Hematopoietic multipotent progenitor cell treated with erythropoietin and hydrocortisone succinate and interleukin-3 and kit ligand, for 8 days (in vitro differentiated cells): ENCODE measurements around the gene YKT6.
A peak's percentile ranks its signal among the peaks of the same experiment; 100 is the strongest.
"Not testable (repeated sequence)": the region's sequence is repeated elsewhere in the genome, so short reads cannot be mapped to it uniquely, and the experiment has no call there.

Experiments used
- DNase-seq: peaks from one replicate; pipeline ENCODE4 v3.0.0-alpha.2; 2015

Gene YKT6

GRCh38 chr7:44194069-44194468 lies 6.7 kb upstream of the YKT6 start:
- peak; percentile 64 for DNase-seq

DNA sequence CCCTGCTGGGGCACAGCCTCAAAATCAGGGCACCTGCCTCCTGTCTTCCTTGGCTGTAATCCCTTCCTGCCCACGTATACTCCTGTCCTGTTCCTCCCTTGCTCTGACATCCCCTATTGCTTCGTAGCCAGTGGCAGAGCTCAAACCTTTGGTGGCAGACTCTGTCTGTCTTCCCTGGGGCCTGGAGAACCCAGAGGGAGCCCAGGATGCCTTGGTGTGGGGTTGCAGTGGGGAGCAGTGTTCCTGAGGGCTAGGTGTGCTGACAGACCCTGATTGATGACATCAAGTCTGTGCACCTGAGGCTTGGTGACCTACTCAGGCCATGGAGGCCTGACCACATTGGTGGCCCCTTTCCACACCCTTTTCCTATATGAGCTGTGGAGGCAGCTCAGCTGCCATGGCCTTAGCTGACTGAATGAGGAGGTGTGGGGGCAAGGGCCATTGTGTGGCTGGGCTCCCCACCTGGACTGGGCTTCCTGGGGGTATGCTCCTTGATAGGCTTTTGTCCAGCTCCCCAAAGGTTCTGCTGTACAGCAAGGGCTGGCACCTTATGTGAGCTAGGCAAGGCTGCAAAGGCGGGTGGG lies 6.1 kb upstream of the YKT6 start:
- no peak for DNase-seq

DNA sequence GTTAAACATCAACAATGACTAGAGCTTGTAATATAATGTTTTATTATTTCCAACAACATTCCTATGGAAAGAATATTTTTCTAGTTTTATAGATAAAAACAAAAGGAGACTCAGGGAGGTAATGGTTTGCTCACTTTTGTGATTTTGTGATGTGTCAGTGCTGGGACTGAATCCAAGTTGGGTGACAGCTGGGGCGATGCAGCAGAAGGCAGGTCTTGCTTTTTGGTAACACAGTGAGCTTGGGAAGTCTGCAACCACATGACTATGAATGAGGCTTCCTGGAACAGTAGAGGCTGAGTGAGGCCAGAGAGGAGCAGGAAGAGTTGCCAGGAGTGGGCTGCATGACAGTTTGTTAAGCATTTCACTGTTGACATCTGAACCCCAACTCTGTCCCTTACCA lies 4.9 kb upstream of the YKT6 start:
- DNase-seq: no peak

- DNase-seq: peak; percentile 68
These were observed 4.3 kb upstream of the YKT6 start for GRCh38 chr7:44196450-44196872.

- DNase-seq: no peak
These were observed 3.3 kb upstream of the YKT6 start for GRCh38 chr7:44197474-44197873.

DNA sequence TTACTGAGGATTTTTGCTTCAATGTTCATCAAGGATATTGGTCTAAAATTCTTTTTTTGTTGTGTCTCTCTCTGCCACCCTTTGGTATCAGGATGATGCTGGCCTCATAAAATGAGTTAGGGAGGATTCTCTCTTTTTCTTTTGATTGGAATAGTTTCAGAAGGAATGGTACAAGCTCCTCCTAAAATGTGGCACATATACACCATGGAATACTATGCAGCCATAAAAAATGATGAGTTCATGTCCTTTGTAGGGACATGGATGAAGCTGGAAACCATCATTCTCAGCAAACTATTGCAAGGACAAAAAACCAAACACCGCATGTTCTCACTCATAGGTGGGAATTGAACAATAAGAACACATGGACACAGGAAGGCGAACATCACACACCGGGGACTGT lies 615 bp upstream of the YKT6 start:
- not testable (repeated sequence) for DNase-seq

GRCh38 chr7:44201813-44202212 lies 1.0 kb downstream of the YKT6 start:
- DNase-seq: no peak

- DNase-seq: no peak
These were observed 5.2 kb downstream of the YKT6 start for GRCh38 chr7:44206008-44206407.

GRCh38 chr7:44208085-44208484 lies 7.3 kb downstream of the YKT6 start:
- no peak for DNase-seq

DNA sequence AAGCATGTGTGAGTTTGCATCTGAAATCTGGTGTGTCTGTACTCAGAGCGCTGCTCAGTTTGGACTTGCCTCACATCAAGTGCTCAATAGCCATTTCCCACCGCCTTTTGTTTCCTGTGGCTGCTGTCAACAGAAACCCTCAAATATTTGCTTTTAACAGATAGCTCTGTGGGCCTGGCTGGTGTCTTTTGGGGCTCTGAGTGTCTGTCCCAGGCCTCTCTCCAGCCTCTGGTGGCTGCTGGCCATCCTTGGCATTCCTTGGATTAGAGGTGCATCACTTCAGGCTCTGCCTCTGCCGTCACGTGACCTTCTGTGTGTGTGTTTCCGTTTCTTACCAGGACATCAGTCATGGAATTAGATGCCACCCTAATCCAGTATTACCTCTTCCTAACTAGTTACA lies 9.3 kb downstream of the YKT6 start:
- DNase-seq: no peak

DNA sequence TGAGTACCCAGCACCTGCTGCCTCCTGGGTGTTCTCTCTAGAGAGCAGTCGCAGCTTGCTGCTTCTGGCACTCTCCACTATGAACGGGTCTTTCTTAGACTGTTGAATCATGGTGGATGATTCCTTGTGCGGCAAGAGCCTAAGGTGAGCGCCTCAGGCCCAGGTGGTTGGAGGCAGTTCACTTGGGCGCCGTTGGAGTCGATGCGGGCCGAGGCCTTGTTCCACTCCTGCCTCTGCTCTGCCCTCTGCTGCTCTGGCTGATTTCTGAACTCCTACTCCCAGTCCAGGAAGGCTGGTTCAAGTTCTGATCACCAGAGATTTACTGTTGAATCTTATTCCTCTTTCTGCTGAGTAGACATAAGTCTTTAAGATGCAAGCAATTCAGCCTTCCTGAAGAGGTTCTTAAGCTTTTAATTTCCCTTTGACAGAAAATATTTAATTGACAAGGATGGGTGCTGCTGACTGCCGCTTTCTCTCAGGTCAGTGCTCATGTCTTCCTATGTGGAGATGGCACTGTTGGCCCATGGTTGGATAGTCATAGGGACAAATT lies 10.4 kb downstream of the YKT6 start:
- DNase-seq: no peak

GRCh38 chr7:44212018-44212417 lies 11.2 kb downstream of the YKT6 start:
- no peak for DNase-seq

DNA sequence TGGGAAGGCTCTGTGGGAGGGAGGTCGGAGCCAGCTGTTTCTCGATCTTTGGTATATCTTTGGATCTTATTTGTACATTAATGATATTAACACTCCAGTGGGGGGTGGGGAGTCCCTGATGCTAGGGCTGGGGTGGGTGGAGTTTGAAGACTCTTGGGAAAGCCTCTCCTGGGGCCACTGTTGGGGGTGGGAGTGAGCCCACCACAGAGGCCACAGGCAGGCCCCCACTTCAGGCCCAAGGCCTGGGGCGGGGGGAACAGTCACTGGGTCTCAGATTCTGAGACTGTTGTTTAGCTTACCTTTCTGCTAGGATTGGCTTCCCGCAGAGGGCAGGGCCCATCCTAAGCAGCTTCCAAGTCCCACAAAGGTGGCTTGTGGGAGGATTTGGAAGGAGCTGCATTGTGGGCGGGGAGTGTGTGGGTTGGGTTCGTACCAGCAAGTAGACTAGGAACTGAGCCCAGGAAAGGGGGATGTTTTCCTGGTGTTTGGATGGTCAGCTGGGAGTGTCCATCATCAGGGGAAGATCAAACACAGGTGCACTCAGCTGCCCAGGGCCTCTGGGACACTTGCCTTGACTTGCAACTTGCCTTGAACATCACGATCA lies 11.9 kb downstream of the YKT6 start:
- no peak for DNase-seq

DNA sequence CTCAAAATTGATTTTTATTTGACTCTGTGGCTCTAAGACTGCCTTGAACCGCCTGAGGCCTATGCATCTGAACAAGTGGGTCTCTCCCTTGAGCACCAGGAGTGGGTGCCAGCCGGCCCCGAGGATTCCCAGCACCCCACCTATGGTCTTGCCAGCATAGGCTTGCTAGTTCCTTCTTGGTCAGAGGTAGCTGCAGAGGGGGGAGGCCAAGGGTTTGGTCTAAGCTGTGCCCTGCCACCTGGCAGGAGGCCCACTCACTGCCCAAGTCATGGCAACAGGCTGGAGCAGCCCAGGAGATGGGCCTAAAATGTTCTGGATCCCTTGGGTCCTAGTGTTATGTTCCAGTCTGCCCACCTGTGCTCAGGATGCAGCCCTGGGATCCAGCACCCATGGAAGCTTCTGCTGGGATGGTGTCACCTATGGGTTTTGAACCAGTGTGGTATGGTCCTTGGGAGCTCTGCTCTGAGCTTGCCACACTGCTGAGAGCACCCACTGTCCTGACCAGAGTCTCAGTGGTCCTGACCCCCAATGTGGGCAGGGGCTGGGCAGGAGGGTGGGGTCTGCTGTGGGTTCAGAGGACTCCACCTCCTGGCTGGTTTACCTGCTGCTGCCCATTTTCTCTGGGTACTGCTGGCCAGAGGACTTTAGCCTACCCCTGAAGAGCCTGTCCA lies 12.6 kb downstream of the YKT6 start:
- no peak for DNase-seq

DNA sequence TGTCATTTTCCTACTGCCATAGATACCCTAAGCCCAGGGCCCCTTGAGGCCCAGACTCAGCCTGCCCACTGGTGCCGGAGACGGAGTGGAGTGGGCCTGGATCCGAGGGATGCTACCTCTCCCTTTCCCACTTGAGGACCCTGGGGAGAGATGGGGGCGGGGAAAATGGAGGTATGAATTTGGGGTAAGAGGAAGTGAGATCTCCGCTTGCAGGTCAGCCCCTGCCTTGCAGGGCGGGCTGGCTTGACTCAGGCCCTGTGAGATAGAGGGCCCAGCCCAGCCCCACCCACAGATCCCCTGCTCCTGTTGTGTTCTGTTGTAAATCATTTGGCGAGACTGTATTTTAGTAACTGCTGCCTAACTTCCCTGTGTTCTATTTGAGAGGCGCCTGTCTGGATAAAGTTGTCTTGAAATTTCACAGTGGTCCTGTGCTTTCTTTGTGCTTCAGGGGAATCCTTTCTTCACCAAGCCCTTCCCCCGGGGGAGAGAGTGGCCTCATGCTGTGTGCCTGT lies 13.2 kb downstream of the YKT6 start:
- DNase-seq: peak; percentile 22

DNA sequence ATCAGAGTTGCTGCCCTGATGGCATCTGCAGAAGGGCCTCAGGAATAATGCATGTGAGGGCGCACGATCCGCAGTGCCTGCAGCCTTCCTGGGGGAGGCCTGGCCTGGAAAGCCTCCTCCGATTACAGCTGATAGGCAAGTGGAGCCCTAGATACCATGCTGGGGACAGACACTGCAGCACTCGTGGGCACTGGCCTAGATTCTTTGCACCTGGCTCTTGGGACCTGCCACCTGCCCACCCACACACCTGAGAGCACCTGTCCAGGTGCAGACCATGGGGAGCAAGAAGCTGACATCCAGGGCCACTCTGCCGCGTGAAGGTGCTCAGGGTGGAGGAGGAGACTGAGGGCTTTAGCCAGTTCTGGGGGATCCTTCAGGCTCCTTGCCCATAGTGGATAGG lies 14.8 kb downstream of the YKT6 start:
- DNase-seq: no peak

GRCh38 chr7:44216019-44216418 lies 15.2 kb downstream of the YKT6 start:
- DNase-seq: no peak

GRCh38 chr7:44216521-44217222 lies 15.9 kb downstream of the YKT6 start:
- no peak for DNase-seq

DNA sequence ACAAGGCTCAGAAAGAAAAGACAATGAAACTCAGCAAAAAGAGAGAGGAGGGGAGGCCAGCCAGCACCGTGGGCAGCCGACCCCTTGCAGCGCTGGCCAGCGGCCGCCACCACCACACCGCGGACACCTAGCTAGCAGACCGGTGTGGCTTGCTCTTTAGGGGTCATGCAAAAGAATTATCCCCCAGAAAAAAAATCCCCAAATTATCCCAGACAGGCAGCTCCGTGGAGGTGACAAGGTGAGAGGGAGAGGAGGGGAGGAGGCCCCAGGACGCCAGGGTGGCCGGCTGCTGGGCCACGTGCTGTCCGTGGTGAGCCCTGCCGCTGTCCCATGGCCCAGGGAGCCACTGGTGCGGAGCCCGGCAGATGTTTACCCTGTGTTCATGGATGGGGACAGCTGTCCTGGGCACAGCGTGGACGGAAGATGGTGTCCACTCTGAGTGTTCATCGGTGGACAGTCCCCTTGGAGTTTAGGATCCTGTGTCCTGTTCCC lies 16.5 kb downstream of the YKT6 start:
- DNase-seq: no peak

DNA sequence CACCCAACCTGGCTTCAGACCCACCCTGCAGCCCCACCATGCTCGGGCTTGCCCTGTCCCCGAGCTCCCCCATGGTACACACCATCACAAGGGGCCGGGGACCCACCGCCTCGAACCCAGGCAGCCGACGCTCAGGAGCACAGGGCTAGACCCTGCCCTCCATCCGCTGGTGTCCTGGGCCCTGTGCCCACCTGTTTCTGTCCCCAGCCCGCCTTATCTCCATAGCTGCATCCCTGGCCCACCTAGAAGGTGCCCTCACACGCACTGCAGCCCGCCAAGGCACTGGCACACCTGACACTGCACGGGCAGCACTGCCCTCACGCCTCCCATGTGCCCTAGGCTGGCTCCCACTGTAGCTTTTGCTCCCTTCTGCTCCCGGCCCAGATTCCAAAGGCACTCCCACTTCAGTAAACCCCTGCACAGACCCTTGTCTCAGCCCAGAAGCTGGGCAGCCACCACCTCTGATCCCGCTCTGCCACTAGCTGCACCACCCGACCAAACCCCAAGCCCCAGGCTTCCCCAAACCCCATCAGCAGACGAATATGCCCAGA lies 17.1 kb downstream of the YKT6 start:
- DNase-seq: no peak

- no peak for DNase-seq
These were observed 17.8 kb downstream of the YKT6 start for GRCh38 chr7:44218418-44219201.
